Loucy (cell line): ENCODE results near the gene LRRC28.

Experiments
- H2AFZ ChIP-seq: fragments of 200-600 bp; sonication (generic); 2 replicates; pipeline ENCODE4 v1.6.0; 2016; ENCODE audit warnings: antibody characterized with exemption, mild to moderate bottlenecking, low read length, moderate library complexity
- H3F3A ChIP-seq: fragments of 200-600 bp; 2 replicates; pipeline ENCODE4 v1.6.0; 2016; ENCODE audit warnings: antibody characterized with exemption, low read depth, mild to moderate bottlenecking
- H3K27me3 ChIP-seq: fragments of 200-600 bp; sonication (generic); 2 replicates; pipeline ENCODE4 v1.6.1; 2014; ENCODE audit warnings: low read length, mild to moderate bottlenecking; ENCODE audit not compliant: insufficient read depth, poor library complexity, severe bottlenecking
- H3K36me3 ChIP-seq: fragments of 200-600 bp; sonication (generic); 2 replicates; pipeline ENCODE4 v1.6.1; 2016; ENCODE audit warnings: low read length; ENCODE audit not compliant: insufficient read depth
- H3K4me1 ChIP-seq: fragments of 200-600 bp; sonication (generic); 2 replicates; pipeline ENCODE4 v1.5.1; 2014; ENCODE audit warnings: low read length, mild to moderate bottlenecking; ENCODE audit not compliant: insufficient read depth, poor library complexity, severe bottlenecking
- H3K4me2 ChIP-seq: fragments of 200-600 bp; sonication (generic); 2 replicates; pipeline ENCODE4 v1.6.0; 2014; ENCODE audit warnings: antibody characterized with exemption, low read length, low read depth, mild to moderate bottlenecking; ENCODE audit not compliant: poor library complexity, severe bottlenecking
- H3K4me3 ChIP-seq: fragments of 200-600 bp; sonication (generic); 2 replicates; pipeline ENCODE4 v1.5.1; 2014; ENCODE audit warnings: low read length, mild to moderate bottlenecking, mixed read lengths; ENCODE audit not compliant: poor library complexity, severe bottlenecking
- H3K79me2 ChIP-seq: fragments of 200-600 bp; sonication (generic); 2 replicates; pipeline ENCODE4 v1.6.1; 2014; ENCODE audit warnings: low read length; ENCODE audit not compliant: insufficient read depth
- H3K9ac ChIP-seq: fragments of 200-600 bp; sonication (generic); 2 replicates; pipeline ENCODE4 v1.6.0; 2014; ENCODE audit warnings: mild to moderate bottlenecking, low read depth, low read length, moderate library complexity; ENCODE audit not compliant: poor library complexity, severe bottlenecking
- H3K9me2 ChIP-seq: fragments of 200-600 bp; sonication (generic); replicated peaks from 2 replicates; pipeline ENCODE4 v1.6.1; 2016; ENCODE audit warnings: low read depth, low read length, mixed read lengths
- H3K9me3 ChIP-seq: fragments of 200-600 bp; sonication (generic); 2 replicates; pipeline ENCODE4 v1.6.1; 2014; ENCODE audit warnings: mild to moderate bottlenecking, antibody characterized with exemption, low read length, low read depth; ENCODE audit not compliant: insufficient read depth
- H4K20me1 ChIP-seq: fragments of 200-600 bp; sonication (generic); 2 replicates; pipeline ENCODE4 v1.6.0; 2014; ENCODE audit warnings: antibody characterized with exemption, low read length, mild to moderate bottlenecking; ENCODE audit not compliant: insufficient read depth, poor library complexity, severe bottlenecking
- CTCF ChIP-seq: fragments of 200-600 bp; sonication (generic); conservative IDR thresholded peaks from 2 replicates; pipeline ENCODE4 v1.5.1; 2014; ENCODE audit warnings: mild to moderate bottlenecking, antibody characterized with exemption, low read length
- EZH2phosphoT487 ChIP-seq: fragments of 200-600 bp; IDR thresholded peaks from 2 replicates; pipeline ENCODE4 v1.6.1; 2018; ENCODE audit warnings: antibody characterized with exemption, mild to moderate bottlenecking, moderate library complexity, borderline replicate concordance

Gene LRRC28

GRCh38 chr15:99365242-99365641 is 114.0 kb downstream of the LRRC28 start:
- Histone ChIP-seq H3F3A (peaks cover 5% of the 10 kb centered on the region; the same call in 1 of the 2 replicates), H2AFZ (peak overlapping the region; percentile 7; the same call in 1 of the 2 replicates), H4K20me1 (no peaks in the 10 kb centered on the region), H3K4me1 (peaks cover 36% of the 10 kb centered on the region), H3K9me3 (peaks cover 34% of the 10 kb centered on the region; the same call in 1 of the 2 replicates), H3K27me3 (no peaks in the 10 kb centered on the region), H3K4me2 (peak overlapping the region; percentile 65), H3K36me3 (0 out of 2 replicates have a peak, but pooled peaks cover 3% of the 10 kb centered on the region), H3K9ac (peak overlapping the region; percentile 47), H3K9me2 (no peaks in the 10 kb centered on the region), H3K79me2 (no peaks in the 10 kb centered on the region), H3K4me3 (peak overlapping the region; percentile 48)
- 0 out of 2 replicates have a peak, but pooled peaks have one; percentile 15 for TF ChIP-seq CTCF
- no peak for TF ChIP-seq EZH2phosphoT487

GRCh38 chr15:99366013-99366412 is 114.7 kb downstream of the LRRC28 start:
- Histone ChIP-seq H3K9ac (peak overlapping the region; percentile 17), H3K9me3 (peaks cover 34% of the 10 kb centered on the region; the same call in 1 of the 2 replicates), H3K4me3 (peak overlapping the region; percentile 48), H4K20me1 (no peaks in the 10 kb centered on the region), H3K4me2 (peak overlapping the region; percentile 65), H3K9me2 (no peaks in the 10 kb centered on the region), H2AFZ (no peak overlapping the region), H3F3A (peaks cover 5% of the 10 kb centered on the region; the same call in 1 of the 2 replicates), H3K27me3 (no peaks in the 10 kb centered on the region), H3K36me3 (0 out of 2 replicates have a peak, but pooled peaks cover 3% of the 10 kb centered on the region), H3K4me1 (peaks cover 36% of the 10 kb centered on the region), H3K79me2 (no peaks in the 10 kb centered on the region)
- no peak for TF ChIP-seq CTCF
- no peak for TF ChIP-seq EZH2phosphoT487

- Histone ChIP-seq H3K79me2 (no peaks in the 10 kb centered on the region), H2AFZ (no peak overlapping the region), H3K36me3 (0 out of 2 replicates have a peak, but pooled peaks cover 3% of the 10 kb centered on the region), H3K9ac (no peak overlapping the region), H4K20me1 (no peaks in the 10 kb centered on the region), H3K4me3 (no peak overlapping the region), H3K9me3 (peaks cover 34% of the 10 kb centered on the region; the same call in 1 of the 2 replicates), H3K4me2 (no peak overlapping the region), H3K27me3 (no peaks in the 10 kb centered on the region), H3F3A (peaks cover 5% of the 10 kb centered on the region; the same call in 1 of the 2 replicates), H3K4me1 (peaks cover 34% of the 10 kb centered on the region), H3K9me2 (no peaks in the 10 kb centered on the region)
- TF ChIP-seq EZH2phosphoT487: no peak
These were observed 117.5 kb downstream of the LRRC28 start for GRCh38 chr15:99368743-99369142.

GRCh38 chr15:99369196-99369595 is 117.9 kb downstream of the LRRC28 start:
- H3K79me2 ChIP-seq: no peaks in the 10 kb centered on the region
- no peaks in the 10 kb centered on the region for H4K20me1 ChIP-seq
- H3K9ac ChIP-seq: no peak overlapping the region
- peaks cover 30% of the 10 kb centered on the region for H3K4me1 ChIP-seq
- no peak overlapping the region for H3K4me3 ChIP-seq
- H2AFZ ChIP-seq: no peak overlapping the region
- H3F3A ChIP-seq: peaks cover 5% of the 10 kb centered on the region; the same call in 1 of the 2 replicates
- H3K36me3 ChIP-seq: 0 out of 2 replicates have a peak, but pooled peaks cover 3% of the 10 kb centered on the region
- H3K27me3 ChIP-seq: no peaks in the 10 kb centered on the region
- TF ChIP-seq CTCF (no peak), EZH2phosphoT487 (no peak)
- H3K4me2 ChIP-seq: no peak overlapping the region
- H3K9me2 ChIP-seq: no peaks in the 10 kb centered on the region
- peaks cover 34% of the 10 kb centered on the region; the same call in 1 of the 2 replicates for H3K9me3 ChIP-seq
